OCI-LY1 (cell line): Measurements from ENCODE around the gene GDPD4.

Experiments used
- H2AFZ ChIP-seq: fragments of 200-600 bp; sonication (generic), shearing (Covaris generic); 2 replicates; pipeline ENCODE4 v1.6.0; 2014; ENCODE audit warnings: antibody characterized with exemption, mild to moderate bottlenecking, low read length
- H3F3A ChIP-seq: fragments of 200-600 bp; sonication (generic), shearing (Covaris generic); 2 replicates; pipeline ENCODE4 v1.6.0; 2014; ENCODE audit warnings: mild to moderate bottlenecking, antibody characterized with exemption, low read length, moderate library complexity; ENCODE audit not compliant: insufficient read depth
- H3K27ac ChIP-seq: fragments of 200-600 bp; sonication (generic); 2 replicates; pipeline ENCODE4 v1.5.1; 2014; ENCODE audit warnings: low read length, mixed run types, mild to moderate bottlenecking, low read depth; ENCODE audit not compliant: poor library complexity, severe bottlenecking
- H3K27me3 ChIP-seq: fragments of 200-600 bp; sonication (generic); 2 replicates; pipeline ENCODE4 v1.6.0; 2014; ENCODE audit warnings: antibody characterized with exemption, mild to moderate bottlenecking, low read length, moderate library complexity; ENCODE audit not compliant: insufficient read depth
- H3K36me3 ChIP-seq: fragments of 200-600 bp; sonication (generic); 2 replicates; pipeline ENCODE4 v1.6.1; 2014; ENCODE audit warnings: mild to moderate bottlenecking, antibody characterized with exemption, low read length, moderate library complexity, mixed read lengths; ENCODE audit not compliant: insufficient read depth
- H3K4me1 ChIP-seq: fragments of 200-600 bp; sonication (generic); 2 replicates; pipeline ENCODE4 v1.5.1; 2014; ENCODE audit warnings: mild to moderate bottlenecking, low read length, moderate library complexity; ENCODE audit not compliant: insufficient read depth, severe bottlenecking
- H3K4me2 ChIP-seq: fragments of 200-600 bp; sonication (generic), shearing (Covaris generic); 2 replicates; pipeline ENCODE4 v1.6.1; 2014; ENCODE audit warnings: low read length
- H3K4me3 ChIP-seq: fragments of 200-600 bp; sonication (generic); 2 replicates; pipeline ENCODE4 v1.5.1; 2014; ENCODE audit warnings: low read length, low read depth, mild to moderate bottlenecking, mixed read lengths; ENCODE audit not compliant: poor library complexity, severe bottlenecking
- H3K79me2 ChIP-seq: fragments of 200-600 bp; shearing (Covaris generic); 2 replicates; pipeline ENCODE4 v1.6.1; 2016; ENCODE audit warnings: mixed run types, low read length, mixed read lengths; ENCODE audit not compliant: insufficient read depth
- H3K9ac ChIP-seq: fragments of 200-600 bp; sonication (generic), shearing (Covaris generic); 2 replicates; pipeline ENCODE4 v1.6.1; 2014; ENCODE audit warnings: mild to moderate bottlenecking, low read length, mixed read lengths
- H3K9me2 ChIP-seq: fragments of 200-600 bp; sonication (generic), shearing (Covaris generic); 2 replicates; pipeline ENCODE4 v1.6.1; 2014; ENCODE audit warnings: low read depth, mild to moderate bottlenecking, low read length, mixed read lengths
- H3K9me3 ChIP-seq: fragments of 200-600 bp; shearing (Covaris generic); 2 replicates; pipeline ENCODE4 v1.6.1; 2014; ENCODE audit warnings: low read length, mixed read lengths
- H4K20me1 ChIP-seq: fragments of 200-600 bp; sonication (generic), shearing (Covaris generic); 2 replicates; pipeline ENCODE4 v1.6.0; 2016; ENCODE audit warnings: mild to moderate bottlenecking, low read length; ENCODE audit not compliant: insufficient read depth
- CTCF ChIP-seq: fragments of 200-600 bp; sonication (generic), shearing (Covaris generic); IDR thresholded peaks from 2 replicates; pipeline ENCODE4 v1.5.1; 2017; ENCODE audit warnings: mild to moderate bottlenecking, antibody characterized with exemption, low read length, moderate library complexity, mixed read lengths
- EZH2 ChIP-seq: fragments of 200-600 bp; sonication (generic), shearing (Covaris generic); IDR thresholded peaks from 2 replicates; pipeline ENCODE4 v1.8.0; 2017; ENCODE audit warnings: borderline replicate concordance, mixed run types, mild to moderate bottlenecking, antibody characterized with exemption, low read length, moderate library complexity, mixed read lengths

GDPD4 gene

GRCh38 chr11:77252555-77253270 is 48.8 kb downstream of the GDPD4 start:
- Histone ChIP-seq H3F3A (no peaks in the 10 kb centered on the region), H3K27me3 (no peaks in the 10 kb centered on the region), H4K20me1 (no peaks in the 10 kb centered on the region), H3K79me2 (no peaks in the 10 kb centered on the region), H3K9me3 (no peaks in the 10 kb centered on the region), H3K27ac (no peak overlapping the region), H3K4me1 (no peaks in the 10 kb centered on the region), H3K4me2 (no peak overlapping the region), H3K4me3 (no peak overlapping the region), H2AFZ (no peak overlapping the region), H3K9me2 (no peaks in the 10 kb centered on the region), H3K36me3 (no peaks in the 10 kb centered on the region), H3K9ac (no peak overlapping the region)
- TF ChIP-seq EZH2: no peak
- TF ChIP-seq CTCF: no peak

GRCh38 chr11:77250881-77251640 is 50.4 kb downstream of the GDPD4 start:
- TF ChIP-seq CTCF (no peak), EZH2 (no peak)
- Histone ChIP-seq H2AFZ (no peak overlapping the region), H3F3A (no peaks in the 10 kb centered on the region), H3K4me3 (no peak overlapping the region), H3K9ac (no peak overlapping the region), H4K20me1 (no peaks in the 10 kb centered on the region), H3K9me2 (no peaks in the 10 kb centered on the region), H3K9me3 (no peaks in the 10 kb centered on the region), H3K27me3 (no peaks in the 10 kb centered on the region), H3K36me3 (no peaks in the 10 kb centered on the region), H3K27ac (no peak overlapping the region), H3K79me2 (no peaks in the 10 kb centered on the region), H3K4me1 (no peaks in the 10 kb centered on the region), H3K4me2 (no peak overlapping the region)

- Histone ChIP-seq H3K36me3 (no peaks in the 10 kb centered on the region), H3K9me2 (no peaks in the 10 kb centered on the region), H3K27me3 (no peaks in the 10 kb centered on the region), H3K4me3 (no peak overlapping the region), H3K9ac (no peak overlapping the region), H3K4me1 (no peaks in the 10 kb centered on the region), H3K9me3 (no peaks in the 10 kb centered on the region), H3K27ac (no peak overlapping the region), H4K20me1 (no peaks in the 10 kb centered on the region), H2AFZ (no peak overlapping the region), H3F3A (no peaks in the 10 kb centered on the region), H3K4me2 (no peak overlapping the region), H3K79me2 (no peaks in the 10 kb centered on the region)
- no peak for TF ChIP-seq EZH2
- no peak for TF ChIP-seq CTCF
Observed at GRCh38 chr11:77249427-77249826, 52.1 kb downstream of the GDPD4 start.
